HFF-Myc (cell line): ENCODE results near the gene APBA3.

ENCODE experiments used
- DNase-seq: peaks from one replicate; pipeline ENCODE4 v3.0.0-alpha.2; 2011; ENCODE audit warnings: low read depth; ENCODE audit errors: extremely low read depth
- H3K4me3 ChIP-seq: replicated peaks from 2 replicates; pipeline ENCODE4 v1.5.1; 2011; ENCODE audit warnings: low read depth, mild to moderate bottlenecking, control low read depth, low read length
- CTCF ChIP-seq: IDR thresholded peaks from 2 replicates; pipeline ENCODE4 v1.5.1; 2012; ENCODE audit warnings: mild to moderate bottlenecking, low read depth, low read length, control low read depth; ENCODE audit errors: missing control alignments

APBA3 gene

DNA sequence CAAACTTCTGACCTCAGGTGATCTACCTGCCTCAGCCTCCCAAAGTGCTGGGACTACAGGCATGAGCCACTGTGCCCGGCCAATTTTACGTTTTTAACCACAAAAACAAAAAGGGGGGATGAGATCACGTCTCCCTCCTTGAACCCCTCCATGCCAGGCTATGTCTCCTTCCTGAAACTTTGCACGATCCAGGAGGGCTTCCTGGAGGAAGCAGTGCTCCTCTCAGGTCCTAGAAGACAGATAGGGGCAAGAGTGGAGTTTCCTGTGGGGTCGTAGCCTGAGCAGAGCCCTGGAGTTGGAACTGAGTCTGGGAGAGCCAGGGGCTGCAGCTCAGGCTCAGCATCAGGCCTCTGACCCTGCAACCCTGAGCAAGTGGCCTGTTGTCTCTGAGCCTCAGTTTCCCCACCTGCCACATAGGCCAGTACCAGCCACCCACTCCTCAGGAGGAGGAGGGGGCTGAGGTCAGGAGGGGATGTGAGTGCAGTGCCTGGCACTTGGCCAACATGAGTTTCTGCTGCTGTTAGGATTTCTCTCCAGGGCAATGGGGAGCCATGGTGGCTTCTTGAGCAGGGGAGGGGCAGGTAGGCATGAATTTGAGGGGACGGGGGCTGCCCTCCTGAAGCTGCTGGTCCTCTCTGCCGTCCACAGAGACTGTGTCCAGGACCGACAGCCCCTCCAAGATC lies 16.0 kb downstream of the APBA3 start:
- no peak for DNase-seq
- H3K4me3 ChIP-seq: no peak overlapping the region
- TF ChIP-seq CTCF: no peak

GRCh38 chr19:3743486-3743885 lies 18.0 kb downstream of the APBA3 start:
- no peak for TF ChIP-seq CTCF

DNA sequence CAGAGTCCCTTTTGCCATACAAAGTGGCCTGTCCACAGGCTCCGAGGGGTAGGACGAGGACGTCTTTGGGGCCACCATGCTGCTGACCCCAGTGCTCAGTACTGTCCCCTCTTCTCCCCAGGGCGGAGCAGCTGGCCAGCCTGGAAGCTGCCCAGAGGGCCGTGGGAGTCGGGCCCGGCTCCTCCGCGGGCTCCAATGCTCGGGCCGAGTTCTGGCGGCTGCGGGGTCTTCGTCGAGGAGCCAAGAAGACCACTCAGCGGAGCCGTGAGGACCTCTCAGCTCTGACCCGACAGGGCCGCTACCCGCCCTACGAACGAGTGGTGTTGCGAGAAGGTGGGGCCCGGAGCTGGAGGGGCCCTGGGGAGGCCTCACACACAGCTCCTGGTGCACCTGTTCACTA lies 21.1 kb downstream of the APBA3 start:
- no peak for TF ChIP-seq CTCF
- no peak overlapping the region for H3K4me3 ChIP-seq
- no peak for DNase-seq

More at GRCh38 chr19:3743486-3743885, 18.0 kb downstream of the APBA3 start:
- no peak for DNase-seq
- no peak overlapping the region for H3K4me3 ChIP-seq

GRCh38 chr19:3738477-3739220 lies 22.8 kb downstream of the APBA3 start:
- no peak for DNase-seq
- no peak overlapping the region for H3K4me3 ChIP-seq
- no peak for TF ChIP-seq CTCF

- DNase-seq: no peak
- no peak overlapping the region for H3K4me3 ChIP-seq
- no peak for TF ChIP-seq CTCF
Measured at GRCh38 chr19:3737487-3738205, 23.8 kb downstream of the APBA3 start.

DNA sequence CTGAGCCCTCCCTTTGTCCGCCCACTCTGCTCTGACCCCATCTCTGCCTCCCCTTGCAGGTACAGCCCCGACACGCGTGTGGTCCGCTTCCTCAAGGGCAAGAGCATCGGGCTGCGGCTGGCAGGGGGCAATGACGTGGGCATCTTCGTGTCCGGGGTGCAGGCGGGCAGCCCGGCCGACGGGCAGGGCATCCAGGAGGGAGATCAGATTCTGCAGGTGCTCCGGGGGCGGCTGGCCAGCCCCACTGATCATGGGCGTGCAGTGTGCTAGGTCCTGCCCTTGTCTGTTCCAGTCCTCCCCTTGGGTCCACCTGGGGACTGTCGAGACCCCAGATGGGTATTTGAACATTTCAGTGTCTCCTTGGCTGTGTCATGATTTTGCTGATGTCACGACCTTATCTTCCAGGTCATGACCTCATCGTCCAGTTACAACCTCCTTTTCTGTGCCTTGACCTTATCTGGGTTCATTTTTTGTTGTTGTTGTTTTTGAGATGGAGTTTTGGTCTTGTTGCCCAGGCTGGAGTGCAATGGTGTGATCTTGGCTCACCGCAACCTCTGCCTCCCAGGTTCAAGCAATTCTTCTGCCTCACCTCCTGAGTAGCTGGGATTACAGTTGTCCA lies 25.3 kb downstream of the APBA3 start:
- no peak for DNase-seq
- no peak overlapping the region for H3K4me3 ChIP-seq
- no peak for TF ChIP-seq CTCF
